ENCODE results near the gene BLACAT1. TPM values are rescaled to one million over a fixed set of nuclear protein-coding genes. Genes with fewer than 3 reads are reported as not detected.

Gene BLACAT1
- total and polyA plus RNA-seq, 2 of the 13 experiments (the other 11 are each of a cell fraction or from before 2014, with no cell fraction given) = 1.2 to 2.8 TPM

GRCh38 chr1:205492201-205492667 is 36.4 kb upstream of the BLACAT1 start (continued):
- TF ChIP-seq SAFB2 (CRISPR knock-in tag; IDR thresholded peaks at IDR 0.05; ENCODE audit: borderline replicate concordance, low read depth) (no peak), ZNF775 (CRISPR knock-in tag; IDR thresholded peaks at IDR 0.05; ENCODE audit: borderline replicate concordance) (no peak), SP140L (CRISPR knock-in tag; IDR thresholded peaks at IDR 0.05; ENCODE audit: borderline replicate concordance) (no peak), RFX1 (IDR thresholded peaks at IDR 0.05) (no peak), SUZ12 (IDR thresholded peaks at IDR 0.05; ENCODE audit: low read depth, low read length) (no peak), ZNF263 (CRISPR knock-in tag; IDR thresholded peaks at IDR 0.05) (no peak), TCF12 (IDR thresholded peaks at IDR 0.05) (no peak), TCF12 (CRISPR knock-in tag; IDR thresholded peaks at IDR 0.05) (no peak), POLR2A (IDR thresholded peaks at IDR 0.05; ENCODE audit: insufficient read depth in 1 of 2, low read depth in 2 of 2, low read length in 2 of 2) (0 out of 4 replicates have a peak, but pooled peaks of 1 of the 2 experiments have one; percentile 18), E2F1 (CRISPR knock-in tag; IDR thresholded peaks at IDR 0.05) (no peak), ZNF205 (CRISPR knock-in tag; IDR thresholded peaks at IDR 0.05) (peak; percentile 59; the same call in 1 of the 2 replicates), REST (IDR thresholded peaks at IDR 0.05; ENCODE audit: borderline replicate concordance in 1 of 2, low read depth in 1 of 2, low read length in 2 of 2) (peak in 1 of 2 experiments; percentile 62; a peak in 1 of 4 replicates), ZNF704 (CRISPR knock-in tag; IDR thresholded peaks at IDR 0.05; ENCODE audit: borderline replicate concordance) (no peak), ZNF629 (CRISPR knock-in tag; conservative IDR thresholded peaks at IDR 0.05) (no peak), TBX3 (IDR thresholded peaks at IDR 0.05; ENCODE audit: borderline replicate concordance) (peak; percentile 58; the same call in 1 of the 2 replicates), MED13 (CRISPR knock-in tag; IDR thresholded peaks at IDR 0.05) (no peak), KLF6 (CRISPR knock-in tag; IDR thresholded peaks at IDR 0.05) (no peak), SNAI1 (CRISPR knock-in tag; IDR thresholded peaks at IDR 0.05; ENCODE audit: borderline replicate concordance) (no peak), SNAPC2 (CRISPR knock-in tag; IDR thresholded peaks at IDR 0.05) (no peak), ZNF451 (CRISPR knock-in tag; IDR thresholded peaks at IDR 0.05) (no peak), ESRRA (CRISPR knock-in tag; IDR thresholded peaks at IDR 0.05; ENCODE audit: low read depth) (no peak; the same call in 1 of the 2 replicates), ZNF691 (CRISPR knock-in tag; IDR thresholded peaks at IDR 0.05; ENCODE audit: borderline replicate concordance, low read depth) (0 out of 2 replicates have a peak, but pooled peaks have one; percentile 63), SMARCC2 (IDR thresholded peaks at IDR 0.05) (no peak), ZNF260 (CRISPR knock-in tag; IDR thresholded peaks at IDR 0.05; ENCODE audit: borderline replicate concordance, low read depth) (no peak), ZNF746 (CRISPR knock-in tag; IDR thresholded peaks at IDR 0.05) (peak; percentile 90), EHMT2 (IDR thresholded peaks at IDR 0.05; ENCODE audit: borderline replicate concordance, low read depth, low read length) (no peak)

Measured in HepG2 (cell line).